HCT116 (cell line): Measurements from ENCODE around the gene RBM20. TPM values are rescaled to one million over a fixed set of nuclear protein-coding genes. Genes with fewer than 3 reads are reported as not detected.

Experiments
- ATAC-seq: fragments of 200-7000 bp; cut with Tn5 transposase; 2 replicates; pipeline ENCODE4 v1.9.1; 2020; ENCODE audit warnings: mild to moderate bottlenecking, moderate library complexity
- BruUV-seq: library from RNA; stranded (reverse); fragments of 400-500 nt; replicated peaks from 2 replicates; lab custom pipeline; 2021; lab: Mats Ljungman, UMichigan
- CTCF ChIA-PET: fragments of 300-600 bp; sonication (Branson Sonifier 250); formaldehyde crosslinking; loops from one replicate; lab custom pipeline; 2021; ENCODE audit warnings: antibody characterized with exemption; lab: Charles Lee
- POLR2A ChIA-PET: fragments of 300-600, 350-600 bp; sonication (Branson Sonifier 250); formaldehyde crosslinking; loops from one replicate; lab custom pipeline; 2021; ENCODE audit warnings: antibody characterized with exemption; lab: Charles Lee
- RAD21 ChIA-PET, 2 experiments: fragments of 300-600 bp; sonication (Branson Sonifier 250); formaldehyde crosslinking; loops; one replicate each; lab custom pipeline; 2023; ENCODE audit warnings: low total read pairs in 2 of 2; ENCODE audit not compliant: uncharacterized antibody in 2 of 2, unreplicated experiment in 2 of 2, low non-redundant PET in 1 of 2; lab: Charles Lee
- DNase-seq: peaks from one replicate; pipeline ENCODE4 v3.0.0-alpha.2; 2010; ENCODE audit warnings: low read depth, low spot score
- H2AFZ ChIP-seq: fragments of 200-600 bp; shearing (Covaris generic), sonication (generic); 2 replicates; pipeline ENCODE4 v1.6.1; 2017; ENCODE audit warnings: low read depth, mixed run types, mixed read lengths, antibody characterized with exemption, low read length; ENCODE audit not compliant: poor library complexity, severe bottlenecking
- H3K27ac ChIP-seq: 2 replicates; pipeline ENCODE4 v1.5.1; 2012; ENCODE audit warnings: low read depth, low read length
- H3K27me3 ChIP-seq: fragments of 200-600 bp; sonication (generic); 2 replicates; pipeline ENCODE4 v1.6.1; 2016; ENCODE audit warnings: mixed run types, low read length, mixed read lengths; ENCODE audit not compliant: insufficient read depth
- H3K36me3 ChIP-seq, 2 experiments: fragments of 200-500 bp in 1 of 2; fragments of 200-600 bp in 1 of 2; sonication (Bioruptor generic) in 1 of 2; sonication (generic) in 1 of 2; 2 replicates each; pipeline versions ENCODE4 v1.5.1 to v1.6.1; 2014 to 2016; ENCODE audit warnings: low read length in 2 of 2, inconsistent platforms in 1 of 2, mixed read lengths in 1 of 2, mixed run types in 1 of 2; ENCODE audit not compliant: insufficient read depth in 2 of 2, control insufficient read depth in 1 of 2
- H3K4me1 ChIP-seq, 2 experiments: fragments of 200-600 bp in 1 of 2; sonication (generic) in 1 of 2; 2 replicates each; pipeline versions ENCODE4 v1.5.1 to v1.6.1; 2012 to 2017; ENCODE audit warnings: low read length in 2 of 2, inconsistent platforms in 1 of 2, mild to moderate bottlenecking in 1 of 2, mixed read lengths in 1 of 2, mixed run types in 1 of 2, moderate library complexity in 1 of 2; ENCODE audit not compliant: insufficient read depth in 2 of 2, control insufficient read depth in 1 of 2
- H3K4me2 ChIP-seq: fragments of 200-600 bp; sonication (generic); 2 replicates; pipeline ENCODE4 v1.6.1; 2017; ENCODE audit warnings: mixed run types, low read length, mixed read lengths
- H3K4me3 ChIP-seq, 2 experiments: fragments of 200-600 bp in 1 of 2; sonication (generic) in 1 of 2; replicated peaks in 1 of 2; 2 replicates each; pipeline ENCODE4 v1.5.1; 2011 to 2016; ENCODE audit warnings: low read length in 2 of 2, control low read depth in 1 of 2, low read depth in 1 of 2, mild to moderate bottlenecking in 1 of 2, mixed read lengths in 1 of 2, mixed run types in 1 of 2
- H3K79me2 ChIP-seq: fragments of 200-600 bp; sonication (generic); 2 replicates; pipeline ENCODE4 v1.6.1; 2017; ENCODE audit warnings: mild to moderate bottlenecking, mixed run types, low read length, moderate library complexity, mixed read lengths; ENCODE audit not compliant: insufficient read depth
- H3K9ac ChIP-seq: fragments of 200-600 bp; sonication (generic); 2 replicates; pipeline ENCODE4 v1.6.1; 2016; ENCODE audit warnings: low read length, mixed read lengths
- H3K9me2 ChIP-seq: fragments of 200-600 bp; sonication (generic), shearing (Covaris generic); 2 replicates; pipeline ENCODE4 v1.6.1; 2017; ENCODE audit warnings: mixed run types, mild to moderate bottlenecking, moderate library complexity; ENCODE audit not compliant: insufficient read depth
- H3K9me3 ChIP-seq, 2 experiments: fragments of 200-500 bp in 1 of 2; fragments of 200-600 bp in 1 of 2; sonication (Bioruptor generic) in 1 of 2; sonication (generic) in 1 of 2; 2 replicates each; pipeline ENCODE4 v1.6.1; 2014 to 2017; ENCODE audit warnings: low read length in 2 of 2, mixed read lengths in 2 of 2, inconsistent platforms in 1 of 2, low read depth in 1 of 2, mild to moderate bottlenecking in 1 of 2, mixed run types in 1 of 2, moderate library complexity in 1 of 2; ENCODE audit not compliant: control insufficient read depth in 1 of 2, insufficient read depth in 1 of 2
- H4K20me1 ChIP-seq: fragments of 200-600 bp; sonication (generic), shearing (Covaris generic); 2 replicates; pipeline ENCODE4 v1.6.1; 2017; ENCODE audit warnings: mixed run types, mild to moderate bottlenecking, moderate library complexity; ENCODE audit not compliant: insufficient read depth
- ATF3 ChIP-seq: IDR thresholded peaks from 2 replicates; pipeline ENCODE4 v1.6.1; 2012
- CBX3 ChIP-seq: IDR thresholded peaks from 2 replicates; pipeline ENCODE4 v1.6.1; 2012; ENCODE audit warnings: low read depth
- CEBPB ChIP-seq: IDR thresholded peaks from 2 replicates; pipeline ENCODE4 v1.6.1; 2012; ENCODE audit warnings: low read depth
- CTCF ChIP-seq, 3 experiments: fragments of 200-600 bp in 1 of 3; sonication (generic) in 1 of 3; IDR thresholded peaks in 2 of 3; conservative IDR thresholded peaks in 1 of 3; 2 replicates each; pipeline ENCODE4 v1.5.1; 2012 to 2017; ENCODE audit warnings: low read depth in 2 of 3, low read length in 2 of 3, antibody characterized with exemption in 1 of 3, borderline replicate concordance in 1 of 3, control low read depth in 1 of 3, mild to moderate bottlenecking in 1 of 3, mixed read lengths in 1 of 3, mixed run types in 1 of 3, moderate library complexity in 1 of 3; ENCODE audit not compliant: insufficient read depth in 1 of 3
- EGR1 ChIP-seq: IDR thresholded peaks from 2 replicates; pipeline ENCODE4 v1.6.1; 2012; ENCODE audit warnings: low read depth
- EZH2 ChIP-seq: fragments of 200-600 bp; sonication (generic); IDR thresholded peaks from 2 replicates; pipeline ENCODE4 v1.6.1; 2017; ENCODE audit warnings: antibody characterized with exemption, mixed run types
- FOSL1 ChIP-seq: IDR thresholded peaks from 2 replicates; pipeline ENCODE4 v1.6.1; 2012; ENCODE audit warnings: low read depth
- RAD21 ChIP-seq: IDR thresholded peaks from 2 replicates; pipeline ENCODE4 v1.6.1; 2012; ENCODE audit warnings: low read depth, mild to moderate bottlenecking
- REST ChIP-seq: IDR thresholded peaks from 2 replicates; pipeline ENCODE4 v1.6.1; 2012; ENCODE audit warnings: low read depth
- SP1 ChIP-seq: IDR thresholded peaks from 2 replicates; pipeline ENCODE4 v1.6.1; 2012; ENCODE audit warnings: low read depth
- SRF ChIP-seq: IDR thresholded peaks from 2 replicates; pipeline ENCODE4 v1.6.1; 2012; ENCODE audit warnings: low read depth
- TCF7L2 ChIP-seq: IDR thresholded peaks from 2 replicates; pipeline ENCODE4 v1.7.0; 2011; ENCODE audit warnings: borderline replicate concordance, inconsistent platforms; ENCODE audit not compliant: insufficient read depth, insufficient read length; ENCODE audit errors: extremely low read depth
- YY1 ChIP-seq: IDR thresholded peaks from 2 replicates; pipeline ENCODE4 v1.6.1; 2011; ENCODE audit warnings: low read length, low read depth, moderate library complexity, mild to moderate bottlenecking; ENCODE audit not compliant: insufficient replicate concordance; ENCODE audit errors: extremely low read depth
- ZNF274 ChIP-seq: fragments of 200-500 bp; sonication (Bioruptor generic); IDR thresholded peaks from 2 replicates; pipeline ENCODE4 v1.6.1; 2014; ENCODE audit warnings: mild to moderate bottlenecking, low read depth, low read length, inconsistent platforms
- intact Hi-C: fragments of 100-400 bp; cut with micrococcal nuclease; formaldehyde crosslinking; loops from 2 replicates; pipeline ENCODE4 v1.10.0; 2022
- total RNA-seq: library from RNA; stranded (reverse); gene quantifications from one replicate; pipeline ENCODE4 v1.2.1, GENCODE V29; 2021; ENCODE audit not compliant: unreplicated experiment

The RBM20 gene
- total RNA-seq, 1 experiment from 2014 or later = 2.0 TPM

GRCh38 chr10:110853921-110854605 is 209.9 kb downstream of the RBM20 start:
- H3K27me3 ChIP-seq = no peaks in the 10 kb centered on the region
- no peaks in the 10 kb centered on the region for H3K36me3 ChIP-seq
- H3K4me1 ChIP-seq = peaks cover 12 to 18% of the 10 kb centered on the region in 2 experiments
- no peak overlapping the region for H3K9ac ChIP-seq
- ATAC-seq (no peak), DNase-seq (no peak)
- no peak overlapping the region for H3K27ac ChIP-seq
- intact Hi-C loops = no loop called here
- RAD21 ChIA-PET = no interaction called here
- no peak overlapping the region for H3K4me3 ChIP-seq
- CTCF ChIA-PET = no interaction called here
- no peaks in the 10 kb centered on the region for H3K9me3 ChIP-seq
- H2AFZ ChIP-seq = no peak overlapping the region
- no peak overlapping the region for H3K4me2 ChIP-seq
- H3K9me2 ChIP-seq = no peaks in the 10 kb centered on the region
- TF ChIP-seq FOSL1 (no peak), REST (no peak), RAD21 (no peak), CTCF (IDR thresholded peaks at IDR 0.05 in 2 of 3, conservative IDR thresholded peaks at IDR 0.05 in 1 of 3; ENCODE audit: borderline replicate concordance in 1 of 3, insufficient read depth in 1 of 3, low read depth in 2 of 3, low read length in 2 of 3) (no peak), EGR1 (no peak), CEBPB (no peak), EZH2 (no peak), ATF3 (no peak), YY1 (no peak), SP1 (no peak), TCF7L2 (no peak), ZNF274 (no peak), CBX3 (no peak), SRF (no peak)
- H4K20me1 ChIP-seq = no peaks in the 10 kb centered on the region
- BruUV-seq = no TSS peak
- H3K79me2 ChIP-seq = no peaks in the 10 kb centered on the region
- POLR2A ChIA-PET = no interaction called here
